ENCODE measurements around the gene THAP7.

Gene THAP7

GRCh38 chr22:20989323-20990138, 12.4 kb downstream of the THAP7 start:
- no peak for TF ChIP-seq CTCF (IDR thresholded peaks at IDR 0.05)

GRCh38 chr22:20988573-20989322, 13.2 kb downstream of the THAP7 start:
- TF ChIP-seq CTCF (IDR thresholded peaks at IDR 0.05) = no peak

- TF ChIP-seq CTCF (IDR thresholded peaks at IDR 0.05) = no peak
Observed at GRCh38 chr22:20987375-20987774, 14.5 kb downstream of the THAP7 start.

GRCh38 chr22:20986365-20986764, 15.6 kb downstream of the THAP7 start:
- no peak for TF ChIP-seq CTCF (IDR thresholded peaks at IDR 0.05)

GRCh38 chr22:20985720-20986119, 16.2 kb downstream of the THAP7 start:
- no peak for TF ChIP-seq CTCF (IDR thresholded peaks at IDR 0.05)

GRCh38 chr22:20983081-20983771, 18.7 kb downstream of the THAP7 start:
- no peak for TF ChIP-seq CTCF (IDR thresholded peaks at IDR 0.05)

- TF ChIP-seq CTCF (IDR thresholded peaks at IDR 0.05) = no peak
Observed at GRCh38 chr22:20982563-20982882, 19.4 kb downstream of the THAP7 start.

Measured in LNCAP (cell line).